BLaER1 treated with 17β-estradiol and CSF1 and Interleukin-3, amounts not matched to agents 10 nM and 100 nM (cell line): ENCODE measurements around the gene DNAJC18.
"Not testable (repeated sequence)": the region's sequence is repeated elsewhere in the genome, so short reads cannot be mapped to it uniquely, and the experiment has no call there.

Experiments used
- H3K27ac ChIP-seq, 11 experiments: shearing (Covaris generic); formaldehyde crosslinking; 2 replicates each; pipeline ENCODE4 v1.8.1; 2022
- H3K27me3 ChIP-seq, 11 experiments: shearing (Covaris generic); formaldehyde crosslinking; 2 replicates each; pipeline ENCODE4 v1.8.1; 2022
- H3K36me3 ChIP-seq, 11 experiments: shearing (Covaris generic); formaldehyde crosslinking; 2 replicates each; pipeline ENCODE4 v1.8.1; 2022
- H3K4me1 ChIP-seq, 10 experiments: shearing (Covaris generic); formaldehyde crosslinking; 2 replicates each; pipeline ENCODE4 v1.8.1; 2022
- H3K4me2 ChIP-seq, 11 experiments: shearing (Covaris generic); formaldehyde crosslinking; 2 replicates each; pipeline ENCODE4 v1.8.1; 2022
- H3K4me3 ChIP-seq, 10 experiments: shearing (Covaris generic); formaldehyde crosslinking; 2 replicates each; pipeline ENCODE4 v1.8.1; 2022
- H3K9ac ChIP-seq, 11 experiments: shearing (Covaris generic); formaldehyde crosslinking; 2 replicates each; pipeline ENCODE4 v1.8.1; 2022
- H3K9me3 ChIP-seq, 11 experiments: shearing (Covaris generic); formaldehyde crosslinking; replicated peaks in 1 of 11; 2 replicates each; pipeline ENCODE4 v1.8.1; 2022
- H4K20me1 ChIP-seq, 11 experiments: shearing (Covaris generic); formaldehyde crosslinking; 2 replicates each; pipeline ENCODE4 v1.8.1; 2022
- Cebpa-rat ChIP-seq, 11 experiments: shearing (Covaris generic); IDR thresholded peaks; 2 replicates each; pipeline ENCODE4 v1.8.1; 2022

The DNAJC18 gene

GRCh38 chr5:139413963-139414362 is 25.4 kb downstream of the DNAJC18 start:
- H3K4me1 ChIP-seq: peaks cover 46 to 75% (median 54%) of the 10 kb centered on the region in 10 experiments
- peak overlapping the region in 2 of 11 experiments; percentile 36 to 52; a peak in 3 of 22 replicates for H3K27ac ChIP-seq
- H3K9me3 ChIP-seq: no peaks in the 10 kb centered on the region; a peak in 1 of 22 replicates
- H3K4me3 ChIP-seq: no peak overlapping the region
- no peak overlapping the region for H3K9ac ChIP-seq
- no peaks in the 10 kb centered on the region for H4K20me1 ChIP-seq
- TF ChIP-seq Cebpa-rat (IDR thresholded peaks at IDR 0.05): no peak
- H3K27me3 ChIP-seq: no peaks in the 10 kb centered on the region
- H3K36me3 ChIP-seq: peaks cover 0 to 30% (median 8%) of the 10 kb centered on the region in 11 experiments; a peak in 11 of 22 replicates
- peak overlapping the region in 8 of 11 experiments; percentile 66 to 86 (median 76); a peak in 11 of 22 replicates for H3K4me2 ChIP-seq

- no peak overlapping the region for H3K4me3 ChIP-seq
- no peak overlapping the region for H3K27ac ChIP-seq
- no peaks in the 10 kb centered on the region for H4K20me1 ChIP-seq
- H3K9me3 ChIP-seq: no peaks in the 10 kb centered on the region; a peak in 1 of 22 replicates
- no peak overlapping the region; a peak in 1 of 22 replicates for H3K4me2 ChIP-seq
- peaks cover 37 to 75% (median 51%) of the 10 kb centered on the region in 10 experiments for H3K4me1 ChIP-seq
- peaks cover 0 to 22% (median 8%) of the 10 kb centered on the region in 11 experiments; a peak in 11 of 22 replicates for H3K36me3 ChIP-seq
- no peak for TF ChIP-seq Cebpa-rat (IDR thresholded peaks at IDR 0.05)
- H3K9ac ChIP-seq: no peak overlapping the region
- H3K27me3 ChIP-seq: no peaks in the 10 kb centered on the region
Observed at GRCh38 chr5:139413153-139413552, 26.2 kb downstream of the DNAJC18 start.

GRCh38 chr5:139410993-139411828 is 28.1 kb downstream of the DNAJC18 start:
- Histone ChIP-seq H3K4me1 (peaks cover 23 to 74% (median 42%) of the 10 kb centered on the region in 10 experiments), H3K36me3 (peaks cover 0 to 19% (median 7%) of the 10 kb centered on the region in 11 experiments; a peak in 6 of 22 replicates), H4K20me1 (no peaks in the 10 kb centered on the region), H3K4me3 (no peak overlapping the region), H3K9me3 (no peaks in the 10 kb centered on the region), H3K4me2 (no peak overlapping the region), H3K27me3 (no peaks in the 10 kb centered on the region), H3K27ac (no peak overlapping the region), H3K9ac (no peak overlapping the region)
- no peak for TF ChIP-seq Cebpa-rat (IDR thresholded peaks at IDR 0.05)

GRCh38 chr5:139410121-139410992 is 29.0 kb downstream of the DNAJC18 start:
- Histone ChIP-seq H3K36me3 (peaks cover 0 to 19% (median 7%) of the 10 kb centered on the region in 11 experiments; a peak in 6 of 22 replicates), H3K4me1 (peaks cover 15 to 74% (median 33%) of the 10 kb centered on the region in 10 experiments), H4K20me1 (no peaks in the 10 kb centered on the region), H3K4me3 (no peak overlapping the region), H3K9ac (no peak overlapping the region), H3K27me3 (no peaks in the 10 kb centered on the region), H3K9me3 (no peaks in the 10 kb centered on the region), H3K27ac (no peak overlapping the region), H3K4me2 (no peak overlapping the region)
- no peak for TF ChIP-seq Cebpa-rat (IDR thresholded peaks at IDR 0.05)

- not testable (repeated sequence) for H4K20me1 ChIP-seq, H3K9me3 ChIP-seq, H3K27me3 ChIP-seq, H3K27ac ChIP-seq, H3K9ac ChIP-seq, H3K4me3 ChIP-seq
- peaks cover 0 to 19% (median 7%) of the 10 kb centered on the region in 11 experiments; a peak in 6 of 22 replicates for H3K36me3 ChIP-seq
- 0 out of 22 replicates have a peak overlapping the region, but pooled peaks of 1 of the 11 experiments have one; percentile 30 for H3K4me2 ChIP-seq
- peaks cover 12 to 74% (median 31%) of the 10 kb centered on the region in 10 experiments for H3K4me1 ChIP-seq
Observed at GRCh38 chr5:139409116-139409515, 30.2 kb downstream of the DNAJC18 start.

GRCh38 chr5:139408191-139408590 is 31.1 kb downstream of the DNAJC18 start:
- H3K9me3 ChIP-seq: no peaks in the 10 kb centered on the region
- no peaks in the 10 kb centered on the region for H3K27me3 ChIP-seq
- H3K9ac ChIP-seq: no peak overlapping the region
- H3K27ac ChIP-seq: no peak overlapping the region
- H3K4me3 ChIP-seq: no peak overlapping the region
- H3K36me3 ChIP-seq: peaks cover 0 to 10% (median 2%) of the 10 kb centered on the region in 11 experiments; a peak in 5 of 22 replicates
- H4K20me1 ChIP-seq: no peaks in the 10 kb centered on the region
- H3K4me2 ChIP-seq: peak overlapping the region in 8 of 11 experiments; percentile 17 to 55 (median 44); a peak in 14 of 22 replicates
- H3K4me1 ChIP-seq: peaks cover 16 to 74% (median 31%) of the 10 kb centered on the region in 10 experiments
- TF ChIP-seq Cebpa-rat (IDR thresholded peaks at IDR 0.05): no peak

- no peak overlapping the region for H3K4me3 ChIP-seq
- H3K27me3 ChIP-seq: no peaks in the 10 kb centered on the region
- peaks cover 0 to 4% (median 0%) of the 10 kb centered on the region in 11 experiments; a peak in 3 of 22 replicates for H3K36me3 ChIP-seq
- H3K9me3 ChIP-seq: no peaks in the 10 kb centered on the region
- no peak overlapping the region for H3K9ac ChIP-seq
- peak overlapping the region in 9 of 11 experiments; percentile 17 to 55 (median 44); a peak in 17 of 22 replicates for H3K4me2 ChIP-seq
- no peak for TF ChIP-seq Cebpa-rat (IDR thresholded peaks at IDR 0.05)
- H4K20me1 ChIP-seq: no peaks in the 10 kb centered on the region
- peaks cover 22 to 81% (median 38%) of the 10 kb centered on the region in 10 experiments for H3K4me1 ChIP-seq
- H3K27ac ChIP-seq: no peak overlapping the region
Observed at GRCh38 chr5:139407517-139407916, 31.8 kb downstream of the DNAJC18 start.

GRCh38 chr5:139406963-139407362 is 32.4 kb downstream of the DNAJC18 start:
- Histone ChIP-seq H3K4me3 (no peak overlapping the region), H3K27me3 (no peaks in the 10 kb centered on the region), H3K27ac (no peak overlapping the region), H3K4me1 (peaks cover 22 to 83% (median 41%) of the 10 kb centered on the region in 10 experiments), H3K36me3 (no peaks in the 10 kb centered on the region), H3K9ac (no peak overlapping the region), H3K9me3 (no peaks in the 10 kb centered on the region), H4K20me1 (no peaks in the 10 kb centered on the region), H3K4me2 (peak overlapping the region in 8 of 11 experiments; percentile 30 to 55 (median 44); a peak in 9 of 22 replicates)
- no peak for TF ChIP-seq Cebpa-rat (IDR thresholded peaks at IDR 0.05)
